H1 (cell line): ENCODE results near the gene OLFML2A. TPM values are rescaled to one million over a fixed set of nuclear protein-coding genes. Genes with fewer than 3 reads are reported as not detected.

Experiments used
- CTCF ChIA-PET: fragments of 300-600 bp; sonication (Branson Sonifier 250); formaldehyde crosslinking; loops from one replicate; lab custom pipeline; 2021; ENCODE audit not compliant: partially characterized antibody; lab: Charles Lee
- POLR2A ChIA-PET: fragments of 300-600 bp; sonication (Branson Sonifier 250); formaldehyde crosslinking; loops from one replicate; lab custom pipeline; 2021; ENCODE audit warnings: inconsistent platforms; ENCODE audit not compliant: partially characterized antibody; lab: Charles Lee
- DNase-seq, 2 experiments: peaks; one replicate each; pipeline versions ENCODE4 v3.0.0 to v3.0.0-alpha.2; 2010 to 2022; ENCODE audit warnings: low spot score in 2 of 2, low read depth in 1 of 2, mixed read lengths in 1 of 2
- FAIRE-seq: peaks from 2 replicates; lab custom pipeline; 2011; peaks lifted over from hg19 to GRCh38; lab: Jason Lieb, UNC
- H2AFZ ChIP-seq: 2 replicates; pipeline ENCODE4 v1.8.1; 2012; ENCODE audit warnings: low read length, inconsistent platforms
- H2AK5ac ChIP-seq: 2 replicates; pipeline ENCODE4 v1.6.1; 2013; ENCODE audit warnings: low read depth, low read length
- H2BK120ac ChIP-seq: replicated peaks from 2 replicates; pipeline ENCODE3; 2013; ENCODE audit warnings: low read depth, low read length, inconsistent platforms
- H2BK12ac ChIP-seq: 2 replicates; pipeline ENCODE4 v1.6.1; 2013; ENCODE audit warnings: low read depth, low read length
- H2BK15ac ChIP-seq: 2 replicates; pipeline ENCODE4 v1.6.1; 2013; ENCODE audit warnings: low read length
- H2BK20ac ChIP-seq: 2 replicates; pipeline ENCODE4 v1.6.1; 2013; ENCODE audit warnings: low read length
- H2BK5ac ChIP-seq: 2 replicates; pipeline ENCODE4 v1.6.1; 2013; ENCODE audit warnings: low read depth, low read length
- H3K14ac ChIP-seq: 2 replicates; pipeline ENCODE4 v1.6.1; 2013; ENCODE audit warnings: inconsistent platforms; ENCODE audit not compliant: insufficient read length
- H3K18ac ChIP-seq: 2 replicates; pipeline ENCODE4 v1.6.1; 2013; ENCODE audit warnings: low read length; ENCODE audit errors: extremely low read depth
- H3K23ac ChIP-seq: 2 replicates; pipeline ENCODE4 v1.6.1; 2013; ENCODE audit warnings: inconsistent platforms; ENCODE audit not compliant: insufficient read length
- H3K23me2 ChIP-seq: 2 replicates; pipeline ENCODE4 v1.6.1; 2013; ENCODE audit warnings: low read depth, low read length
- H3K27ac ChIP-seq: 2 replicates; pipeline ENCODE4 v1.6.1; 2011; ENCODE audit warnings: low read depth, low read length, inconsistent platforms
- H3K27me3 ChIP-seq, 4 experiments: replicated peaks in 1 of 4; 1 replicate in 1 of 4; 2 replicates in 3 of 4; pipeline versions ENCODE4 v1.6.1 to v1.8.1; 2011 to 2013; ENCODE audit warnings: low read length in 3 of 4, mild to moderate bottlenecking in 3 of 4, inconsistent platforms in 2 of 4, mixed read lengths in 2 of 4, moderate library complexity in 1 of 4; ENCODE audit not compliant: control insufficient read depth in 3 of 4, insufficient read depth in 3 of 4; ENCODE audit errors: extremely low read depth in 1 of 4
- H3K36me3 ChIP-seq, 4 experiments: 2 replicates each; pipeline versions ENCODE4 v1.6.1 to v1.8.1; 2011 to 2013; ENCODE audit warnings: mild to moderate bottlenecking in 4 of 4, low read length in 3 of 4, moderate library complexity in 2 of 4, control low read depth in 1 of 4, inconsistent platforms in 1 of 4; ENCODE audit not compliant: insufficient read depth in 4 of 4, control insufficient read depth in 2 of 4
- H3K4ac ChIP-seq: replicated peaks from 2 replicates; pipeline ENCODE3; 2013; ENCODE audit warnings: low read length, low read depth, mixed read lengths, inconsistent platforms; ENCODE audit not compliant: insufficient read length
- H3K4me1 ChIP-seq, 4 experiments: replicated peaks in 1 of 4; 1 replicate in 1 of 4; 2 replicates in 3 of 4; pipeline versions ENCODE4 v1.6.1 to v1.8.1; 2011 to 2013; ENCODE audit warnings: low read length in 3 of 4, inconsistent platforms in 2 of 4, mixed read lengths in 1 of 4; ENCODE audit not compliant: insufficient read depth in 4 of 4, control insufficient read depth in 3 of 4
- H3K4me2 ChIP-seq, 2 experiments: 2 replicates each; pipeline versions ENCODE4 v1.6.1 to v1.8.1; 2011 to 2013; ENCODE audit warnings: low read depth in 2 of 2, low read length in 2 of 2, control low read depth in 1 of 2, inconsistent platforms in 1 of 2, mild to moderate bottlenecking in 1 of 2; ENCODE audit not compliant: insufficient read depth in 1 of 2
- H3K4me3 ChIP-seq, 4 experiments: fragments of 200-600, 300-600 bp in 1 of 4; sonication (generic), shearing (Covaris generic), sonication (Bioruptor Twin) in 1 of 4; 2 replicates each; pipeline versions ENCODE4 v1.5.1 to v1.8.1; 2011 to 2016; ENCODE audit warnings: low read length in 4 of 4, low read depth in 3 of 4, control low read depth in 2 of 4, inconsistent platforms in 2 of 4, mild to moderate bottlenecking in 2 of 4, mixed read lengths in 1 of 4, moderate library complexity in 1 of 4; ENCODE audit not compliant: insufficient read depth in 2 of 4; ENCODE audit errors: extremely low read depth in 1 of 4
- H3K56ac ChIP-seq: replicated peaks from 2 replicates; pipeline ENCODE3; 2013; ENCODE audit warnings: low read depth, mild to moderate bottlenecking, mixed read lengths, low read length, inconsistent platforms; ENCODE audit not compliant: insufficient read length
- H3K79me1 ChIP-seq: 2 replicates; pipeline ENCODE4 v1.6.1; 2013; ENCODE audit warnings: low read depth, low read length, control low read depth
- H3K79me2 ChIP-seq, 2 experiments: 2 replicates each; pipeline versions ENCODE4 v1.6.1 to v1.8.1; 2012 to 2013; ENCODE audit warnings: low read length in 2 of 2, mild to moderate bottlenecking in 2 of 2, inconsistent platforms in 1 of 2; ENCODE audit not compliant: insufficient read depth in 2 of 2, control insufficient read depth in 1 of 2
- H3K9ac ChIP-seq, 4 experiments: replicated peaks in 1 of 4; 1 replicate in 1 of 4; 2 replicates in 3 of 4; pipeline versions ENCODE4 v1.6.1 to v1.8.1; 2011 to 2013; ENCODE audit warnings: low read depth in 3 of 4, low read length in 3 of 4, control low read depth in 2 of 4, mild to moderate bottlenecking in 2 of 4, moderate library complexity in 2 of 4, inconsistent platforms in 1 of 4; ENCODE audit errors: extremely low read depth in 1 of 4
- H3K9me3 ChIP-seq, 2 experiments: 2 replicates each; pipeline versions ENCODE4 v1.6.1 to v1.8.1; 2012 to 2013; ENCODE audit warnings: mild to moderate bottlenecking in 2 of 2, moderate library complexity in 2 of 2, control low read depth in 1 of 2, inconsistent platforms in 1 of 2, low read depth in 1 of 2, low read length in 1 of 2, mixed read lengths in 1 of 2; ENCODE audit not compliant: insufficient read depth in 2 of 2
- H4K20me1 ChIP-seq, 2 experiments: replicated peaks in 1 of 2; 2 replicates each; pipeline versions ENCODE3 to v1.8.1; 2011 to 2013; ENCODE audit warnings: inconsistent platforms in 2 of 2, low read length in 2 of 2, mild to moderate bottlenecking in 1 of 2; ENCODE audit not compliant: insufficient read depth in 2 of 2, control insufficient read depth in 1 of 2
- H4K5ac ChIP-seq: 2 replicates; pipeline ENCODE4 v1.6.1; 2013; ENCODE audit warnings: low read length, low read depth, mixed read lengths, inconsistent platforms; ENCODE audit not compliant: insufficient read length
- H4K8ac ChIP-seq: 2 replicates; pipeline ENCODE4 v1.8.0; 2013; ENCODE audit warnings: mild to moderate bottlenecking, moderate library complexity, low read length, inconsistent platforms; ENCODE audit not compliant: insufficient read depth; ENCODE audit errors: extremely low read depth
- H4K91ac ChIP-seq: replicated peaks from 2 replicates; pipeline ENCODE3; 2013; ENCODE audit warnings: low read length, mixed read lengths, inconsistent platforms; ENCODE audit not compliant: insufficient read length
- EZH2 ChIP-seq: fragments of 200-600 bp; sonication (generic); IDR thresholded peaks from 2 replicates; pipeline ENCODE4 v1.7.1; 2012; ENCODE audit warnings: low read depth, mild to moderate bottlenecking, moderate library complexity, low read length, inconsistent platforms; ENCODE audit not compliant: severe bottlenecking
- GABPA ChIP-seq: IDR thresholded peaks from 2 replicates; pipeline ENCODE4 v1.6.1; 2011; ENCODE audit warnings: mild to moderate bottlenecking, low read length, moderate library complexity, borderline replicate concordance; ENCODE audit not compliant: insufficient read depth
- YY1 ChIP-seq: IDR thresholded peaks from 2 replicates; pipeline ENCODE4 v1.6.1; 2011; ENCODE audit warnings: low read depth, mild to moderate bottlenecking, low read length
- whole genome bisulfite sequencing, 2 experiments: shearing (Covaris generic) in 1 of 2; methylation state at CpG; one replicate each; pipeline versions ENCODE4 v1.1.6 to v1.1.7; 2013 to 2015; ENCODE audit warnings: low lambda C conversion rate in 2 of 2, mixed read lengths in 2 of 2, inconsistent platforms in 1 of 2, low coverage in 1 of 2, missing lambda C conversion rate in 1 of 2; ENCODE audit not compliant: insufficient replicate concordance in 2 of 2, insufficient coverage in 1 of 2, insufficient read length in 1 of 2; ENCODE audit errors: extremely low coverage in 1 of 2, missing lambda C conversion rate in 1 of 2; 5-methylcytosine and 5-hydroxymethylcytosine counted together
- polyA plus RNA-seq, 7 experiments: library from polyadenylated mRNA; depleted of rRNA in 3 of 7; stranded (reverse) in 5 of 7; unstranded in 2 of 7; fragments of >200 nt in 5 of 7; fragments of 200-250 nt in 2 of 7; gene quantifications; 1 replicate in 5 of 7; 2 replicates in 1 of 7; 4 replicates in 1 of 7; pipeline versions ENCODE4 v1.2.1 to v1.2.3, GENCODE V29; 2011 to 2013; ENCODE audit warnings: missing spikeins in 2 of 7, mixed read lengths in 2 of 7
- total RNA-seq: library from RNA; stranded (reverse); fragmentation: NEBNext Ultra II Directional; extraction: Animal tissue kit (Norgen Biotek cat#: 25700); gene quantifications from 2 replicates; pipeline ENCODE4 v1.2.1, GENCODE V29; 2021

Gene OLFML2A
- total and polyA plus RNA-seq, 2 of the 8 experiments (the other 6 are each of a cell fraction or from before 2014, with no cell fraction given), result 7.8 to 11.5 TPM

- FAIRE-seq, result no peak
- no peak for DNase-seq
- WGBS, 2 experiments, result 89% methylated on average over 2 of the region's 2 CpGs; no CpG with 5 or more reads in 1 of the 2 experiments
Measured at GRCh38 chr9:124784509-124784908, 7.6 kb downstream of the OLFML2A start.

More at GRCh38 chr9:124784509-124784908, 7.6 kb downstream of the OLFML2A start:
- no peak overlapping the region for H2BK15ac ChIP-seq
- H3K18ac ChIP-seq, result no peak overlapping the region
- H4K5ac ChIP-seq, result no peak overlapping the region
- no peaks in the 10 kb centered on the region for H4K20me1 ChIP-seq
- no peak overlapping the region for H3K4ac ChIP-seq
- H4K91ac ChIP-seq, result no peak overlapping the region
- no peak overlapping the region for H3K14ac ChIP-seq
- H2BK12ac ChIP-seq, result no peak overlapping the region
- H3K56ac ChIP-seq, result no peak overlapping the region
- H2BK120ac ChIP-seq, result no peak overlapping the region
- no peaks in the 10 kb centered on the region for H3K27me3 ChIP-seq
- no peak overlapping the region for H3K4me3 ChIP-seq
- no peak overlapping the region for H3K23ac ChIP-seq
- no peaks in the 10 kb centered on the region for H3K9me3 ChIP-seq
- no peak overlapping the region for H2BK20ac ChIP-seq
- POLR2A ChIA-PET, result no interaction called here
- TF ChIP-seq EZH2, result no peak
- no peak for TF ChIP-seq YY1
- TF ChIP-seq GABPA, result no peak
- no peak overlapping the region for H3K27ac ChIP-seq
- H3K79me2 ChIP-seq, result no peaks in the 10 kb centered on the region
- no peaks in the 10 kb centered on the region for H3K79me1 ChIP-seq
- CTCF ChIA-PET, result interaction anchor here (17.6 to 19.6 kb wide), 2 partner anchors 10 to 62 kb away, joined by 281 to 1300 read pairs; partner anchors contain the start of genes ARPC5L, NR6A1, OLFML2A and RPL35
- no peak overlapping the region for H3K4me2 ChIP-seq
- no peak overlapping the region for H2AK5ac ChIP-seq
- no peak overlapping the region for H3K9ac ChIP-seq
- H2AFZ ChIP-seq, result no peak overlapping the region
- H3K23me2 ChIP-seq, result no peaks in the 10 kb centered on the region
- H3K36me3 ChIP-seq, result peaks cover 0 to 2% (median 0%) of the 10 kb centered on the region in 4 experiments; a peak in 1 of 8 replicates
- no peak overlapping the region for H2BK5ac ChIP-seq
- no peak overlapping the region for H4K8ac ChIP-seq
- H3K4me1 ChIP-seq, result peaks cover 0 to 11% (median 7%) of the 10 kb centered on the region in 4 experiments; a peak in 5 of 7 replicates
